Endothelial cell of umbilical vein (primary cell): ENCODE measurements around the gene CTNS.

Source experiments
- MYC ChIP-seq: IDR thresholded peaks from one replicate; pipeline ENCODE4 v1.6.1; 2011; ENCODE audit warnings: mild to moderate bottlenecking, low read depth, low read length
- POLR2AphosphoS5 ChIP-seq: IDR thresholded peaks from 2 replicates; pipeline ENCODE4 v1.6.1; 2012; ENCODE audit warnings: low read depth, mild to moderate bottlenecking, control low read depth, low read length, moderate library complexity; ENCODE audit not compliant: insufficient read depth
- TF ChIP-seq, protein P1 (sequence below), 2 donors: IDR thresholded peaks; 1 replicate in 1 of 2; 2 replicates in 1 of 2; pipeline ENCODE4 v1.5.1; 2011; ENCODE audit warnings: low read length in 2 of 2, mild to moderate bottlenecking in 2 of 2, moderate library complexity in 2 of 2, control low read depth in 1 of 2, inconsistent platforms in 1 of 2, low read depth in 1 of 2; ENCODE audit not compliant: insufficient read depth in 1 of 2; ENCODE audit errors: extremely low read depth in 1 of 2
- TF ChIP-seq, protein P2 (sequence below): IDR thresholded peaks from 2 replicates; pipeline ENCODE4 v1.6.1; 2011; ENCODE audit not compliant: insufficient read depth, insufficient read length

DNA sequence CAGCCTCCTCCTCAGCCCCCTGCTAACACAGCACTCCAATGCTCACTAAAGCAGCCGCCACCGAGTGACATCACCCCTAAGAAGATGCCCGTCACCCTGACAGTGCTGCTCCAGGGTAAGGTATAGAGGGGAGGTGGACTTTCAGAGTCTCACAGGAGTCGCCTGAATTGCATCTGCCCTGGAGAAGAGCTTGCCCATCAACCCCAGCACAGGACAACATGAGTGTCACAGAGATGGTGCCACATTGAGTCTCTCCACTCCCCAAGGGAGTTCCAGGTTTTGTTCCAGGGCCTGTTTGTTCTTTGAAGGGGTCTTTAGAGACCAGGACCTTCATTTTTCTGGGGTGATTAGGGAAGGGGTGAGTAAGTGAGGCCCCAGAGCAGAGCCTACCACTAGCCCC lies 61.6 kb downstream of the CTNS start:
- TF ChIP-seq, protein P1, sequence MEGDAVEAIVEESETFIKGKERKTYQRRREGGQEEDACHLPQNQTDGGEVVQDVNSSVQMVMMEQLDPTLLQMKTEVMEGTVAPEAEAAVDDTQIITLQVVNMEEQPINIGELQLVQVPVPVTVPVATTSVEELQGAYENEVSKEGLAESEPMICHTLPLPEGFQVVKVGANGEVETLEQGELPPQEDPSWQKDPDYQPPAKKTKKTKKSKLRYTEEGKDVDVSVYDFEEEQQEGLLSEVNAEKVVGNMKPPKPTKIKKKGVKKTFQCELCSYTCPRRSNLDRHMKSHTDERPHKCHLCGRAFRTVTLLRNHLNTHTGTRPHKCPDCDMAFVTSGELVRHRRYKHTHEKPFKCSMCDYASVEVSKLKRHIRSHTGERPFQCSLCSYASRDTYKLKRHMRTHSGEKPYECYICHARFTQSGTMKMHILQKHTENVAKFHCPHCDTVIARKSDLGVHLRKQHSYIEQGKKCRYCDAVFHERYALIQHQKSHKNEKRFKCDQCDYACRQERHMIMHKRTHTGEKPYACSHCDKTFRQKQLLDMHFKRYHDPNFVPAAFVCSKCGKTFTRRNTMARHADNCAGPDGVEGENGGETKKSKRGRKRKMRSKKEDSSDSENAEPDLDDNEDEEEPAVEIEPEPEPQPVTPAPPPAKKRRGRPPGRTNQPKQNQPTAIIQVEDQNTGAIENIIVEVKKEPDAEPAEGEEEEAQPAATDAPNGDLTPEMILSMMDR (IDR thresholded peaks at IDR 0.05; ENCODE audit: extremely low read depth in 1 of 2, insufficient read depth in 1 of 2, low read depth in 1 of 2, low read length in 2 of 2): no peak
- TF ChIP-seq MYC (no peak), POLR2AphosphoS5 (no peak)
- TF ChIP-seq, protein P2, sequence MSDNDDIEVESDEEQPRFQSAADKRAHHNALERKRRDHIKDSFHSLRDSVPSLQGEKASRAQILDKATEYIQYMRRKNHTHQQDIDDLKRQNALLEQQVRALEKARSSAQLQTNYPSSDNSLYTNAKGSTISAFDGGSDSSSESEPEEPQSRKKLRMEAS: no peak
